Trophoblast cell (in vitro differentiated cells and primary cell): ENCODE measurements around the gene TAF4.

Source experiments
- DNase-seq, 2 donors: peaks; one replicate each; pipeline ENCODE4 v3.0.0-alpha.2; 2016
- H2AFZ ChIP-seq: 2 replicates; pipeline ENCODE4 v1.6.1; 2013; ENCODE audit warnings: low read length, moderate library complexity, mild to moderate bottlenecking; ENCODE audit not compliant: insufficient read depth, poor library complexity
- H2AK5ac ChIP-seq: 2 replicates; pipeline ENCODE4 v1.6.1; 2013; ENCODE audit warnings: mild to moderate bottlenecking, low read length
- H2BK120ac ChIP-seq: 2 replicates; pipeline ENCODE4 v1.6.1; 2013; ENCODE audit warnings: low read length, mild to moderate bottlenecking, moderate library complexity; ENCODE audit not compliant: insufficient read depth, poor library complexity
- H2BK12ac ChIP-seq: 2 replicates; pipeline ENCODE4 v1.6.1; 2013; ENCODE audit warnings: mild to moderate bottlenecking, low read length, moderate library complexity
- H2BK5ac ChIP-seq: 2 replicates; pipeline ENCODE4 v1.6.1; 2013; ENCODE audit warnings: low read length, low read depth, moderate library complexity, mild to moderate bottlenecking; ENCODE audit not compliant: poor library complexity
- H3K14ac ChIP-seq: 2 replicates; pipeline ENCODE4 v1.6.1; 2013; ENCODE audit warnings: mild to moderate bottlenecking, low read length
- H3K18ac ChIP-seq: 2 replicates; pipeline ENCODE4 v1.6.1; 2013; ENCODE audit warnings: mild to moderate bottlenecking, low read length
- H3K23ac ChIP-seq: 2 replicates; pipeline ENCODE4 v1.6.1; 2013; ENCODE audit warnings: low read length
- H3K27ac ChIP-seq: 2 replicates; pipeline ENCODE4 v1.5.1; 2013; ENCODE audit warnings: low read depth, mild to moderate bottlenecking, inconsistent platforms, low read length, moderate library complexity
- H3K27me3 ChIP-seq: 2 replicates; pipeline ENCODE4 v1.6.1; 2013; ENCODE audit warnings: inconsistent platforms, mild to moderate bottlenecking, low read length, moderate library complexity; ENCODE audit not compliant: insufficient read depth
- H3K36me3 ChIP-seq, 2 experiments: 1 replicate in 1 of 2; 2 replicates in 1 of 2; pipeline ENCODE4 v1.6.1; 2013; ENCODE audit warnings: low read length in 2 of 2, mild to moderate bottlenecking in 2 of 2, moderate library complexity in 1 of 2; ENCODE audit not compliant: insufficient read depth in 2 of 2, control insufficient read depth in 1 of 2
- H3K4ac ChIP-seq: 2 replicates; pipeline ENCODE4 v1.6.1; 2013; ENCODE audit warnings: low read depth, mild to moderate bottlenecking, low read length, moderate library complexity
- H3K4me1 ChIP-seq, 2 experiments: 1 replicate in 1 of 2; 2 replicates in 1 of 2; pipeline ENCODE4 v1.6.1; 2013; ENCODE audit warnings: low read length in 2 of 2, mild to moderate bottlenecking in 2 of 2, moderate library complexity in 1 of 2; ENCODE audit not compliant: insufficient read depth in 2 of 2, control insufficient read depth in 1 of 2
- H3K4me2 ChIP-seq: 2 replicates; pipeline ENCODE4 v1.6.1; 2013; ENCODE audit warnings: inconsistent platforms, mild to moderate bottlenecking, low read length, moderate library complexity
- H3K4me3 ChIP-seq: 2 replicates; pipeline ENCODE4 v1.5.1; 2013; ENCODE audit warnings: mild to moderate bottlenecking, low read depth, low read length, inconsistent platforms
- H3K79me1 ChIP-seq: one replicate; pipeline ENCODE4 v1.6.1; 2013; ENCODE audit warnings: low read length
- H3K79me2 ChIP-seq: 2 replicates; pipeline ENCODE4 v1.6.1; 2013; ENCODE audit warnings: low read length, mild to moderate bottlenecking; ENCODE audit not compliant: control insufficient read depth, insufficient read depth, poor library complexity
- H3K9ac ChIP-seq: 2 replicates; pipeline ENCODE4 v1.6.1; 2013; ENCODE audit warnings: mild to moderate bottlenecking, low read length
- H3K9me3 ChIP-seq: 2 replicates; pipeline ENCODE4 v1.6.1; 2013; ENCODE audit warnings: low read depth, mild to moderate bottlenecking, control low read depth, inconsistent platforms, low read length; ENCODE audit not compliant: insufficient read depth
- H4K12ac ChIP-seq: 2 replicates; pipeline ENCODE4 v1.6.1; 2013; ENCODE audit warnings: low read depth, mild to moderate bottlenecking, low read length, moderate library complexity
- H4K8ac ChIP-seq: 2 replicates; pipeline ENCODE4 v1.6.1; 2013; ENCODE audit warnings: low read depth, mild to moderate bottlenecking, low read length, moderate library complexity
- H4K91ac ChIP-seq: one replicate; pipeline ENCODE4 v1.6.1; 2013; ENCODE audit warnings: low read depth, mild to moderate bottlenecking, low read length, moderate library complexity
- WGBS: extraction: QIAGEN DNeasy Blood & Tissue Kit; methylation state at CpG from one replicate; pipeline ENCODE4 v1.1.7; 2013; ENCODE audit warnings: missing lambda C conversion rate; ENCODE audit not compliant: insufficient read length, insufficient coverage; ENCODE audit errors: extremely low coverage; 5-methylcytosine and 5-hydroxymethylcytosine counted together

Gene TAF4

DNA sequence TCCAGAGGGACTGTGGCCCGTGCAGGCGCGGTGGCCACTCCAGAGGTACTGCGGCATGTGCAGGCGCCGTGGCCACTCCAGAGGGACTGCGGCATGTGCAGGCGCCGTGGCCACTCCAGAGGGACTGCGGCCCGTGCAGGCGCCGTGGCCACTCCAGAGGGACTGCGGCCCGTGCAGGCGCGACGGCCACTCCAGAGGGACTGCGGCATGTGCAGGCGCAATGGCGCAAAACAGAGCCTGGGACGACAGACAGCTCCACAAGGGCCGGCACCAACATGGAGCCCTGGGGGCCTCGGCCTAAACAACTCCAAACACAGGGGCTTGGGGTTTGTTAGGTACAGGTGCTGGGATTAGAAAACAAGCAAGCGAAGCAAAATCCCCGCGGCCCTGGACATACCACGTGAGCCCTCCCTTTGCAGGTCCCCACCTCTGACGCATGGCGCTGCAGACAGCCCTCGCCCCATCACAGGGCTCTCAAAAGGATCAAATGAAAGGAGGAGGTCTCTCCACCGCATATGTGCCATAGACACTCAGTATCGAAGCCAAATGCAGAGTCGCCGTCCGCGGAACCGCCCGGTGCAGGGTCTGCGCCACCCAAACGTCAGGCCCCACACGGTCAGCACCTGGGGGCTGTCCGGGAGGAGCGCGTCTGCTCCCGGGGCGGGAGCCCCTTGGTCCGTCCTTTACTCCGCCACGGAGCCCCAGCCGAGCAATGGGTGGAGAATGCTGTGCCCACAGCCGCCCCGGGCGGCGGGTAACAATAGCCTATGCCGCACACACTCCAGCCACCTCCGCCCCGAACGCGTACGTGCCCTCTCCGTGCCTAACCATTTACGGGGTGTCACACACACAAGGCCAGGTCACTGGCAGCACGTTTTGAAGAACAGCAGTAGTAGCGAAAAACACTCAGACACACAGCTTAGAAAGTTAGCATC is 85.7 kb downstream of the TAF4 start:
- H3K36me3 ChIP-seq, result peaks cover 36 to 44% of the 10 kb centered on the region in 2 experiments
- H3K79me2 ChIP-seq, result no peaks in the 10 kb centered on the region
- H3K18ac ChIP-seq, result no peak overlapping the region
- no peak overlapping the region for H3K27ac ChIP-seq
- H2AK5ac ChIP-seq, result no peak overlapping the region
- no peak overlapping the region for H3K9ac ChIP-seq
- H3K79me1 ChIP-seq, result no peaks in the 10 kb centered on the region
- no peak for DNase-seq
- no peak overlapping the region for H4K91ac ChIP-seq
- H2AFZ ChIP-seq, result no peak overlapping the region
- H2BK5ac ChIP-seq, result no peak overlapping the region
- H3K14ac ChIP-seq, result no peak overlapping the region
- no peak overlapping the region for H2BK12ac ChIP-seq
- H3K4me2 ChIP-seq, result no peak overlapping the region
- no peaks in the 10 kb centered on the region for H3K27me3 ChIP-seq
- no peaks in the 10 kb centered on the region for H3K4me1 ChIP-seq
- H2BK120ac ChIP-seq, result no peak overlapping the region
- no peak overlapping the region for H3K4me3 ChIP-seq
- no peak overlapping the region for H4K8ac ChIP-seq
- no peak overlapping the region for H3K4ac ChIP-seq
- WGBS, result no CpG with 5 or more reads among the region's 65 CpGs
- no peak overlapping the region for H4K12ac ChIP-seq
- no peaks in the 10 kb centered on the region for H3K9me3 ChIP-seq
- no peak overlapping the region for H3K23ac ChIP-seq

DNA sequence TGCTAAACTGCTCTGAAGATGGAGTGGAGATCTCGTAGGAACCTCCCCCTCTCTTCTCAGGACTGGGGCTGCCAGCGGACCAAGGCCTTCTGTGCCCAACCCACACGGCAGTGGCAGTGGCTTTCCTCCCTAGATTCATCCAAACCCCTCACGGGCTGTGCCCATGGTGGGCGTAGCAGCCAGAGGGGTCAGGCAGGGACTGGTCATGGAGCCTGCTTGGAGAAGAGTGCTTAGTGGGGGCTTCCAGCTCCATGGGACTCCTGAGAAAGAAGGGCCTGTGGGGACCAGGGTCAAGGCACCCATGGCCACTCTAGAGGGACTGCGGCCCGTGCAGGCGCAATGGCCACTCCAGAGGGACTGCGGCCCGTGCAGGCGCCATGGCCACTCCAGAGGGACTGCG is 86.6 kb downstream of the TAF4 start:
- no peak overlapping the region for H2AFZ ChIP-seq
- H2BK5ac ChIP-seq, result no peak overlapping the region
- H4K91ac ChIP-seq, result no peak overlapping the region
- peaks cover 41 to 42% of the 10 kb centered on the region in 2 experiments for H3K36me3 ChIP-seq
- no peak for DNase-seq
- H3K23ac ChIP-seq, result no peak overlapping the region
- no peak overlapping the region for H3K4me3 ChIP-seq
- H3K27ac ChIP-seq, result no peak overlapping the region
- no peak overlapping the region for H3K9ac ChIP-seq
- H3K79me1 ChIP-seq, result no peaks in the 10 kb centered on the region
- WGBS, result no CpG with 5 or more reads among the region's 12 CpGs
- H3K79me2 ChIP-seq, result no peaks in the 10 kb centered on the region
- no peak overlapping the region for H2BK12ac ChIP-seq
- no peak overlapping the region for H4K8ac ChIP-seq
- H2AK5ac ChIP-seq, result no peak overlapping the region
- H3K4ac ChIP-seq, result no peak overlapping the region
- H3K9me3 ChIP-seq, result no peaks in the 10 kb centered on the region
- H2BK120ac ChIP-seq, result no peak overlapping the region
- H3K14ac ChIP-seq, result no peak overlapping the region
- H3K4me1 ChIP-seq, result no peaks in the 10 kb centered on the region
- H4K12ac ChIP-seq, result no peak overlapping the region
- no peak overlapping the region for H3K18ac ChIP-seq
- H3K27me3 ChIP-seq, result no peaks in the 10 kb centered on the region
- no peak overlapping the region for H3K4me2 ChIP-seq

DNA sequence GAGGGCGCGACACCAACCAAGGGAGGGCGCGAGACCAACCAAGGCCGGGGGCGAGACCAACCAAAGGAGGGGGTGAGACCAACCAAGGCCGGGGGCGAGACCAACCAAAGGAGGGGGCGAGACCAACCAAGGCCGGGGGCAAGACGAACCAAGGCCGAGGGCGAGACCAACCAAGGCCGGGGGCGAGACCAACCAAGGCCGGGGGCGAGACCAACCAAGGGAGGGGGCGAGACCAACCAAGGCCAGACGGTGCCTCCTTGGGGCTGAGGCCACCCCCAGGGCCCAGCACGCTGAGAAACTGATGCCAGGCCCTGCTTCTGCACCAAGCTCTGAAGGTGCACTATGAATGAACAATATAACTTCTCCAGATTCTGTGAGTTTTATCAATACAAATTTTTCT is 87.2 kb downstream of the TAF4 start:
- Histone ChIP-seq H3K23ac (no peak overlapping the region), H2BK5ac (no peak overlapping the region), H3K14ac (no peak overlapping the region), H3K4ac (no peak overlapping the region), H3K18ac (no peak overlapping the region), H3K27me3 (no peaks in the 10 kb centered on the region), H2BK120ac (no peak overlapping the region), H2AK5ac (no peak overlapping the region), H3K36me3 (peaks cover 43 to 44% of the 10 kb centered on the region in 2 experiments), H3K9me3 (no peaks in the 10 kb centered on the region), H2BK12ac (no peak overlapping the region), H3K4me1 (no peaks in the 10 kb centered on the region), H3K4me2 (no peak overlapping the region), H3K9ac (no peak overlapping the region), H2AFZ (no peak overlapping the region), H3K27ac (no peak overlapping the region), H4K91ac (no peak overlapping the region), H4K8ac (no peak overlapping the region), H4K12ac (no peak overlapping the region), H3K79me1 (no peaks in the 10 kb centered on the region), H3K79me2 (no peaks in the 10 kb centered on the region), H3K4me3 (no peak overlapping the region)
- no peak for DNase-seq
- no CpG with 5 or more reads among the region's 20 CpGs for WGBS

DNA sequence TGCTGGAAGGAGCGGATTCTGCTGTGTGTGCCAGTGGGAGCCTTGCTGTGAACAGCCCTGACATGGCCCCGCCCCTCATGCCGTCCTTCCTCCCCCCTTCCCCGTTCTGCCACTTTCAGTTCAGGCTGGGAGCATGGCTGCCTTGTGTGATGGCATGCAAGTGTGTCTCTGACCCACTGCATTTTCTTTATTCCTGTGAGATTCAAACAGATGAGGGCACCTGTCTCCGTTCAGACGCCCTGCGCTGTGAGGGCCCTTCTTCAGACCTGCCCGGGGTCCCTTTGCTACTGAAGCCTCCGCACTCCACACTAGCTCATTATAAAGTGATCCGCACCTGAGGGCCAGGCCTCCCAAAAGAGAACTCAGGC is 88.3 kb downstream of the TAF4 start:
- H3K79me2 ChIP-seq, result no peaks in the 10 kb centered on the region
- H3K4me1 ChIP-seq, result no peaks in the 10 kb centered on the region
- WGBS, result no CpG with 5 or more reads among the region's 10 CpGs
- H4K8ac ChIP-seq, result no peak overlapping the region
- H4K91ac ChIP-seq, result no peak overlapping the region
- no peak overlapping the region for H2AK5ac ChIP-seq
- no peak overlapping the region for H3K27ac ChIP-seq
- no peak for DNase-seq
- H3K36me3 ChIP-seq, result peaks cover 49 to 51% of the 10 kb centered on the region in 2 experiments
- peaks cover 2% of the 10 kb centered on the region for H3K9me3 ChIP-seq
- no peak overlapping the region for H2BK120ac ChIP-seq
- H3K4ac ChIP-seq, result no peak overlapping the region
- no peak overlapping the region for H2AFZ ChIP-seq
- no peak overlapping the region for H2BK5ac ChIP-seq
- H4K12ac ChIP-seq, result no peak overlapping the region
- no peak overlapping the region for H2BK12ac ChIP-seq
- no peak overlapping the region for H3K14ac ChIP-seq
- no peak overlapping the region for H3K4me3 ChIP-seq
- H3K27me3 ChIP-seq, result no peaks in the 10 kb centered on the region
- no peaks in the 10 kb centered on the region for H3K79me1 ChIP-seq
- H3K9ac ChIP-seq, result no peak overlapping the region
- H3K23ac ChIP-seq, result no peak overlapping the region
- no peak overlapping the region for H3K4me2 ChIP-seq
- H3K18ac ChIP-seq, result no peak overlapping the region
